GM21390 (cell line): ENCODE data around the gene SETX.
"Not testable (repeated sequence)": the region's sequence is repeated elsewhere in the genome, so short reads cannot be mapped to it uniquely, and the experiment has no call there.

Experiments
- ATAC-seq: cut with Tn5 transposase; IDR thresholded peaks from one replicate; pipeline ENCODE4 v1.9.1; 2021; ENCODE audit not compliant: unreplicated experiment

Gene SETX

GRCh38 chr9:132354637-132355355 is at the start of gene SETX:
TSS of gene SETX (minus strand) at chr9:132354986. CDS start at chr9:132349428, 5,558 bp downstream.
- peak; percentile 88 for ATAC-seq

- no peak for ATAC-seq
Observed at GRCh38 chr9:132404228-132404881, 49.6 kb upstream of the SETX start.

GRCh38 chr9:132401824-132402223 is 47.0 kb upstream of the SETX start:
- ATAC-seq = no peak

- no peak for ATAC-seq
Observed at GRCh38 chr9:132395560-132395959, 40.8 kb upstream of the SETX start.

GRCh38 chr9:132391449-132391848 is 36.7 kb upstream of the SETX start:
- ATAC-seq = no peak

- ATAC-seq = no peak
Observed at GRCh38 chr9:132390966-132391365, 36.2 kb upstream of the SETX start.

- no peak for ATAC-seq
Observed at GRCh38 chr9:132387133-132387532, 32.3 kb upstream of the SETX start.

- peak; percentile 38 for ATAC-seq
Observed at GRCh38 chr9:132384376-132384775, 29.6 kb upstream of the SETX start.

GRCh38 chr9:132383462-132383883 is 28.7 kb upstream of the SETX start:
- ATAC-seq = peak; percentile 46

GRCh38 chr9:132381966-132382541 is 27.3 kb upstream of the SETX start:
- ATAC-seq = peak; percentile 57

GRCh38 chr9:132378416-132378815 is 23.6 kb upstream of the SETX start:
- not testable (repeated sequence) for ATAC-seq

GRCh38 chr9:132377769-132378168 is 23.0 kb upstream of the SETX start:
- ATAC-seq = not testable (repeated sequence)

- no peak for ATAC-seq
Observed at GRCh38 chr9:132372177-132373095, 17.6 kb upstream of the SETX start.

- no peak for ATAC-seq
Observed at GRCh38 chr9:132370592-132370991, 15.8 kb upstream of the SETX start.

- no peak for ATAC-seq
Observed at GRCh38 chr9:132369421-132369820, 14.6 kb upstream of the SETX start.

GRCh38 chr9:132367613-132368313 is 13.0 kb upstream of the SETX start:
- no peak for ATAC-seq

- no peak for ATAC-seq
Observed at GRCh38 chr9:132366481-132366880, 11.7 kb upstream of the SETX start.

- no peak for ATAC-seq
Observed at GRCh38 chr9:132365986-132366385, 11.2 kb upstream of the SETX start.

GRCh38 chr9:132364068-132364467 is 9.3 kb upstream of the SETX start:
- no peak for ATAC-seq

GRCh38 chr9:132357764-132358163 is 3.0 kb upstream of the SETX start:
- no peak for ATAC-seq
